WTC11 (cell line): ENCODE data around the gene OGFOD1. TPM values are rescaled to one million over a fixed set of nuclear protein-coding genes. Genes with fewer than 3 reads are reported as not detected.
"Not testable (repeated sequence)": the region's sequence is repeated elsewhere in the genome, so short reads cannot be mapped to it uniquely, and the experiment has no call there.

Experiments
- ATAC-seq: fragments of 200-7000 bp; cut with Tn5 transposase; 2 replicates; pipeline ENCODE4 v1.10.0; 2021; ENCODE audit warnings: mild to moderate bottlenecking, moderate library complexity
- CTCF ChIA-PET: fragments of 300-600 bp; sonication (Branson Sonifier 250); formaldehyde crosslinking; loops from one replicate; lab custom pipeline; 2021; ENCODE audit warnings: antibody characterized with exemption; lab: Charles Lee
- POLR2A ChIA-PET: fragments of 350-600 bp; sonication (Branson Sonifier 250); formaldehyde crosslinking; loops from one replicate; lab custom pipeline; 2021; ENCODE audit warnings: antibody characterized with exemption; lab: Charles Lee
- DNase-seq: peaks from one replicate; pipeline ENCODE4 v3.0.0; 2021; ENCODE audit warnings: low spot score
- H3K27ac Mint-ChIP-seq: 2 replicates; pipeline ENCODE4 v1.8.0; 2021; ENCODE audit warnings: mixed read lengths
- H3K27me3 Mint-ChIP-seq: 2 replicates; pipeline ENCODE4 v1.8.0; 2021; ENCODE audit warnings: low read depth, mild to moderate bottlenecking, moderate library complexity, mixed read lengths
- H3K36me3 Mint-ChIP-seq: 2 replicates; pipeline ENCODE4 v1.8.0; 2021; ENCODE audit warnings: mixed read lengths
- H3K4me1 Mint-ChIP-seq: 2 replicates; pipeline ENCODE4 v1.8.0; 2022; ENCODE audit warnings: mixed read lengths
- H3K4me3 Mint-ChIP-seq: 2 replicates; pipeline ENCODE4 v1.8.0; 2021; ENCODE audit warnings: mild to moderate bottlenecking, moderate library complexity, mixed read lengths
- H3K9me3 Mint-ChIP-seq: 2 replicates; pipeline ENCODE4 v1.8.0; 2021; ENCODE audit warnings: mixed read lengths
- EMX1 ChIP-seq: fragments of 250-450 bp; sonication (Bioruptor Pico); IDR thresholded peaks from 2 replicates; pipeline ENCODE4 v1.8.0; 2021; ENCODE audit warnings: mild to moderate bottlenecking
- GABPB1 ChIP-seq: sonication (generic); formaldehyde crosslinking; IDR thresholded peaks from 2 replicates; pipeline ENCODE4 v1.8.1; 2023; ENCODE audit warnings: mild to moderate bottlenecking, missing genetic modification reagents
- GRHL2 ChIP-seq: fragments of 250-450 bp; sonication (Bioruptor Pico); IDR thresholded peaks from 2 replicates; pipeline ENCODE4 v1.8.0; 2022; ENCODE audit warnings: mild to moderate bottlenecking, moderate library complexity; ENCODE audit not compliant: insufficient replicate concordance, severe bottlenecking
- HMGA2 ChIP-seq: fragments of 250-450 bp; sonication (Bioruptor Pico); IDR thresholded peaks from 2 replicates; pipeline ENCODE4 v1.4.0; 2021; ENCODE audit warnings: mild to moderate bottlenecking, moderate library complexity
- NFE2L1 ChIP-seq: sonication (generic); formaldehyde crosslinking; IDR thresholded peaks from 2 replicates; pipeline ENCODE4 v1.8.1; 2023; ENCODE audit warnings: missing genetic modification reagents
- SMAD4 ChIP-seq: sonication (generic); formaldehyde crosslinking; IDR thresholded peaks from 2 replicates; pipeline ENCODE4 v1.8.0; 2022; ENCODE audit warnings: mild to moderate bottlenecking, missing genetic modification reagents
- ZNF121 ChIP-seq: sonication (generic); formaldehyde crosslinking; IDR thresholded peaks from 2 replicates; pipeline ENCODE4 v1.8.0; 2023; ENCODE audit warnings: missing genetic modification reagents
- ZNF138 ChIP-seq: sonication (generic); formaldehyde crosslinking; conservative IDR thresholded peaks from 2 replicates; pipeline ENCODE4 v1.8.1; 2022; ENCODE audit warnings: mild to moderate bottlenecking, moderate library complexity, missing genetic modification reagents
- ZNF416 ChIP-seq: fragments of 250-450 bp; sonication (Bioruptor Pico); IDR thresholded peaks from 2 replicates; pipeline ENCODE4 v1.9.0; 2021; ENCODE audit warnings: mild to moderate bottlenecking, inconsistent platforms
- total RNA-seq: library from RNA; stranded (reverse); gene quantifications from 3 replicates; pipeline ENCODE4 v1.2.3, GENCODE V29; 2021
- TF ChIP-seq, protein P1 (sequence below): sonication (generic); formaldehyde crosslinking; IDR thresholded peaks from 2 replicates; pipeline ENCODE4 v1.8.0; 2022; ENCODE audit warnings: missing genetic modification reagents
- TF ChIP-seq, protein P2 (sequence below): fragments of 200-600 bp; IDR thresholded peaks from 2 replicates; pipeline ENCODE4 v1.8.0; 2022; ENCODE audit warnings: antibody characterized with exemption
- TF ChIP-seq, protein P3 (sequence below): sonication (generic); formaldehyde crosslinking; IDR thresholded peaks from 2 replicates; pipeline ENCODE4 v1.8.1; 2022; ENCODE audit warnings: low read depth, missing genetic modification reagents, borderline replicate concordance

Gene OGFOD1
- total RNA-seq, 1 experiment from 2014 or later, result 50.5 TPM

DNA sequence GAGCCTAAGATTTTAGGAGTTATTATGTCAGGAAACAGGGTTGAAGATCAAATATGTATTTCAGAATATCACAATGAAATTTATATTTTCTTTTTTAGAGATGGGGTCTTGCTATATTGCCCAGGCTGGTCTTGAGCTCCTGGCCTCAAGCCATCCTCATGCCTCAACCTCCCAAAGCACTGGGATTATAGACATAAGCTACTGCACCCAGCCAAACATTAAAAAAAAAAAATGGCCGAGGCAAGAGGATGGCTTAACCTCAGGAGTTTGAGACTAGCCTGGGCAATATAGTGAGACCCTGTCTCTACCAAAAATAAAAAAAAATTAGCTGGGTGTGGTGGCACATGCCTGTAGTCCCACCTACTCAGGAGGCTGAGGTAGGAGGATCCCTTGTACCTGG is 37.5 kb downstream of the OGFOD1 start:
- H3K9me3 Mint-ChIP-seq, H3K36me3 Mint-ChIP-seq, DNase-seq, H3K4me3 Mint-ChIP-seq, H3K27me3 Mint-ChIP-seq, H3K27ac Mint-ChIP-seq, POLR2A ChIA-PET, H3K4me1 Mint-ChIP-seq, ATAC-seq, CTCF ChIA-PET: not testable (repeated sequence)
- TF ChIP-seq ZNF121 (CRISPR knock-in tag), result peak; percentile 47; the same call in 1 of the 2 replicates

DNA sequence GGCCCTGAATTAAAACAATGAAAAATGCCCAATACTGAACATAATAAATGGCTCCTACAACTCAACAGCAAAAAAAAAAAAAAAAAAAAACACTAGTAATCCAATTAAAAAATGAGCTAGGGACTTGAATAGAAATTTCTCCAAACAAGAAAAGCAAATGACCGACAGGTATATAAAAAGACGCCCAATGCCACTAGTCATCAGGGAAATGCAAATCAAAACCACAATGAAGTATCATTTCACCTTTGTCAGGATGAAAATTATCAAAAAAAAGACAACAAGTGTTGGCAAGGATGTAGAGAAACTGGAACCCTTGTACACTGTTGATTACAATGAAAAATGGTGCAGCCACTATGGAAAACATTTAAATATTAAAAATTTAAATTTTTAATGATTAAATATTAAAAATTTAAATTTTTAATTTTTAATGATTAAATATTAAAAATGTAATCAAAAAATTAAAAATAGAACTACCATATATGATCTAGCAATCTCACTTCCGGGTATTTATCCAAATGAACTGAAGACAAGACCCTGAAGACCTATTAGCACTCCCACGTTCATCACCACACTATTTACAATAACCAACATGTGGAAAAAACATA is 40.4 kb downstream of the OGFOD1 start:
- Mint-ChIP-seq H3K4me1 (no peaks in the 10 kb centered on the region), H3K27ac (no peak overlapping the region), H3K27me3 (no peaks in the 10 kb centered on the region), H3K4me3 (no peak overlapping the region), H3K36me3 (no peaks in the 10 kb centered on the region), H3K9me3 (no peaks in the 10 kb centered on the region)
- TF ChIP-seq HMGA2 (CRISPR knock-in tag) (peak; percentile 97), ZNF416 (CRISPR knock-in tag) (no peak)
- ChIA-PET POLR2A (no interaction called here), CTCF (interaction anchor here (0.7 to 0.9 kb wide), 2 partner anchors 23 to 332 kb away, joined by 3 to 4 read pairs; no protein-coding TSS in a partner anchor)
- no peak for ATAC-seq
- DNase-seq, result no peak

DNA sequence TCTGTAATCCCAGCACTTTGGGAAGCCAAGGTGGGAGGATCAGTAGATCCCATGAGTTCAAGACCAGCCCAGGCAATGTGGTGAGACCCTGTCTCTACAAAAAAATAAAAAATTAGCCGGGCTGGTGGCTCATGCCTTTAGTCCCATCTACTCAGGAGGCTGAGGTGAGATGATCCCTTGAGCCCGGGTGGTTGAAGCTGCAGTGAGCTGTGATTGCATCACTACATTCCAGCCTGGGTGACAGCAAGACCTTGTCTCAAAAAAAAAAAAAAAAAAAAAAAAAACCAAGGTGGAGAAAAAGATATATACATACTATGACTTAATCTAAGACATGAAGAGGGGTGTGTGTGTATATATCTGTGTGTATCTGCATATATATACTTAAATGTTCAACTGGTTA is 41.8 kb downstream of the OGFOD1 start:
- POLR2A ChIA-PET, result no interaction called here
- TF ChIP-seq GABPB1 (CRISPR knock-in tag), result peak; percentile 67
- TF ChIP-seq, protein P1, sequence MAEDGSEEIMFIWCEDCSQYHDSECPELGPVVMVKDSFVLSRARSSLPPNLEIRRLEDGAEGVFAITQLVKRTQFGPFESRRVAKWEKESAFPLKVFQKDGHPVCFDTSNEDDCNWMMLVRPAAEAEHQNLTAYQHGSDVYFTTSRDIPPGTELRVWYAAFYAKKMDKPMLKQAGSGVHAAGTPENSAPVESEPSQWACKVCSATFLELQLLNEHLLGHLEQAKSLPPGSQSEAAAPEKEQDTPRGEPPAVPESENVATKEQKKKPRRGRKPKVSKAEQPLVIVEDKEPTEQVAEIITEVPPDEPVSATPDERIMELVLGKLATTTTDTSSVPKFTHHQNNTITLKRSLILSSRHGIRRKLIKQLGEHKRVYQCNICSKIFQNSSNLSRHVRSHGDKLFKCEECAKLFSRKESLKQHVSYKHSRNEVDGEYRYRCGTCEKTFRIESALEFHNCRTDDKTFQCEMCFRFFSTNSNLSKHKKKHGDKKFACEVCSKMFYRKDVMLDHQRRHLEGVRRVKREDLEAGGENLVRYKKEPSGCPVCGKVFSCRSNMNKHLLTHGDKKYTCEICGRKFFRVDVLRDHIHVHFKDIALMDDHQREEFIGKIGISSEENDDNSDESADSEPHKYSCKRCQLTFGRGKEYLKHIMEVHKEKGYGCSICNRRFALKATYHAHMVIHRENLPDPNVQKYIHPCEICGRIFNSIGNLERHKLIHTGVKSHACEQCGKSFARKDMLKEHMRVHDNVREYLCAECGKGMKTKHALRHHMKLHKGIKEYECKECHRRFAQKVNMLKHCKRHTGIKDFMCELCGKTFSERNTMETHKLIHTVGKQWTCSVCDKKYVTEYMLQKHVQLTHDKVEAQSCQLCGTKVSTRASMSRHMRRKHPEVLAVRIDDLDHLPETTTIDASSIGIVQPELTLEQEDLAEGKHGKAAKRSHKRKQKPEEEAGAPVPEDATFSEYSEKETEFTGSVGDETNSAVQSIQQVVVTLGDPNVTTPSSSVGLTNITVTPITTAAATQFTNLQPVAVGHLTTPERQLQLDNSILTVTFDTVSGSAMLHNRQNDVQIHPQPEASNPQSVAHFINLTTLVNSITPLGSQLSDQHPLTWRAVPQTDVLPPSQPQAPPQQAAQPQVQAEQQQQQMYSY (CRISPR knock-in tag), result no peak
- Mint-ChIP-seq H3K4me1 (no peaks in the 10 kb centered on the region), H3K4me3 (no peak overlapping the region), H3K27me3 (no peaks in the 10 kb centered on the region), H3K9me3 (no peaks in the 10 kb centered on the region), H3K27ac (no peak overlapping the region), H3K36me3 (peaks cover 1% of the 10 kb centered on the region; the same call in 1 of the 2 replicates)
- DNase-seq (no peak), ATAC-seq (no peak)
- CTCF ChIA-PET, result interaction anchor here (0.6 kb wide), 1 partner anchor 21 kb away, joined by 3 read pairs; no protein-coding TSS in a partner anchor

DNA sequence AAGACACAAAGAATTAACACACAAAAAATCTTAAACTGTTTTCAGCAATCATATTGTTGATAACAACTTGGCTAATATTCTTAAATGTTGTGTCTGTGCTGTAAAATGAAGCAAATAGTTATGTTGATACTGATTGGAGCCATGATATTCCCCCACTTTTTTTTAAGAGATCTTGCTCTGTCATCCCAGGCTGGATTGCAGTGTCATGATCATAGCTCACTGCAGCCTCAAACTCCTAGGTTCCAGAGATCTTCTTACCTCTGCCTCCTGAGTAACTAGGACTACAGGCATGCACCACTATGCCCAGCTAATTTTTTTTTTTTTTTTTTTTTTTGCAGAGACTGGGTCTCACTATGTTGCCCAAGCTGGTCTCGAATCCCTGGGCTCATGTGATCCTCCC is 42.5 kb downstream of the OGFOD1 start:
- TF ChIP-seq NFE2L1 (CRISPR knock-in tag) (no peak), GRHL2 (CRISPR knock-in tag) (no peak), ZNF138 (CRISPR knock-in tag) (no peak), SMAD4 (no peak), EMX1 (CRISPR knock-in tag) (no peak)
- TF ChIP-seq, protein P2, sequence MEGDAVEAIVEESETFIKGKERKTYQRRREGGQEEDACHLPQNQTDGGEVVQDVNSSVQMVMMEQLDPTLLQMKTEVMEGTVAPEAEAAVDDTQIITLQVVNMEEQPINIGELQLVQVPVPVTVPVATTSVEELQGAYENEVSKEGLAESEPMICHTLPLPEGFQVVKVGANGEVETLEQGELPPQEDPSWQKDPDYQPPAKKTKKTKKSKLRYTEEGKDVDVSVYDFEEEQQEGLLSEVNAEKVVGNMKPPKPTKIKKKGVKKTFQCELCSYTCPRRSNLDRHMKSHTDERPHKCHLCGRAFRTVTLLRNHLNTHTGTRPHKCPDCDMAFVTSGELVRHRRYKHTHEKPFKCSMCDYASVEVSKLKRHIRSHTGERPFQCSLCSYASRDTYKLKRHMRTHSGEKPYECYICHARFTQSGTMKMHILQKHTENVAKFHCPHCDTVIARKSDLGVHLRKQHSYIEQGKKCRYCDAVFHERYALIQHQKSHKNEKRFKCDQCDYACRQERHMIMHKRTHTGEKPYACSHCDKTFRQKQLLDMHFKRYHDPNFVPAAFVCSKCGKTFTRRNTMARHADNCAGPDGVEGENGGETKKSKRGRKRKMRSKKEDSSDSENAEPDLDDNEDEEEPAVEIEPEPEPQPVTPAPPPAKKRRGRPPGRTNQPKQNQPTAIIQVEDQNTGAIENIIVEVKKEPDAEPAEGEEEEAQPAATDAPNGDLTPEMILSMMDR, result no peak
- TF ChIP-seq, protein P3, sequence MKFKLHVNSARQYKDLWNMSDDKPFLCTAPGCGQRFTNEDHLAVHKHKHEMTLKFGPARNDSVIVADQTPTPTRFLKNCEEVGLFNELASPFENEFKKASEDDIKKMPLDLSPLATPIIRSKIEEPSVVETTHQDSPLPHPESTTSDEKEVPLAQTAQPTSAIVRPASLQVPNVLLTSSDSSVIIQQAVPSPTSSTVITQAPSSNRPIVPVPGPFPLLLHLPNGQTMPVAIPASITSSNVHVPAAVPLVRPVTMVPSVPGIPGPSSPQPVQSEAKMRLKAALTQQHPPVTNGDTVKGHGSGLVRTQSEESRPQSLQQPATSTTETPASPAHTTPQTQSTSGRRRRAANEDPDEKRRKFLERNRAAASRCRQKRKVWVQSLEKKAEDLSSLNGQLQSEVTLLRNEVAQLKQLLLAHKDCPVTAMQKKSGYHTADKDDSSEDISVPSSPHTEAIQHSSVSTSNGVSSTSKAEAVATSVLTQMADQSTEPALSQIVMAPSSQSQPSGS, result no peak
- POLR2A ChIA-PET, result no interaction called here
- CTCF ChIA-PET, result interaction anchor here (0.6 kb wide), 1 partner anchor 1107 kb away, joined by 3 read pairs; no protein-coding TSS in a partner anchor
- ATAC-seq (no peak), DNase-seq (no peak)
- no peaks in the 10 kb centered on the region for H3K9me3 Mint-ChIP-seq
- H3K4me3 Mint-ChIP-seq, result no peak overlapping the region
- H3K27me3 Mint-ChIP-seq, result no peaks in the 10 kb centered on the region
- no peaks in the 10 kb centered on the region for H3K4me1 Mint-ChIP-seq
- peaks cover 7% of the 10 kb centered on the region for H3K36me3 Mint-ChIP-seq
- no peak overlapping the region for H3K27ac Mint-ChIP-seq
